ENCODE measurements around the gene VAX1.
"Not testable (repeated sequence)": the region's sequence is repeated elsewhere in the genome, so short reads cannot be mapped to it uniquely, and the experiment has no call there.

Gene VAX1

GRCh38 chr10:117134306-117135025 is 3.6 kb downstream of the VAX1 start:
- no peak for DNase-seq

- no peak for DNase-seq
These were observed 4.1 kb downstream of the VAX1 start for GRCh38 chr10:117134056-117134305.

GRCh38 chr10:117133273-117134055 is 4.6 kb downstream of the VAX1 start:
- DNase-seq, result no peak

- DNase-seq, result no peak
These were observed 5.3 kb downstream of the VAX1 start for GRCh38 chr10:117132751-117133231.

- no peak for DNase-seq
These were observed 6.4 kb downstream of the VAX1 start for GRCh38 chr10:117131376-117132327.

- no peak for DNase-seq
These were observed 7.2 kb downstream of the VAX1 start for GRCh38 chr10:117130862-117131375.

GRCh38 chr10:117130346-117130745 is 7.7 kb downstream of the VAX1 start:
- DNase-seq, result no peak

- DNase-seq, result not testable (repeated sequence)
These were observed 11.4 kb downstream of the VAX1 start for GRCh38 chr10:117126645-117127044.

- no peak for DNase-seq
These were observed 12.0 kb downstream of the VAX1 start for GRCh38 chr10:117126034-117126433.

GRCh38 chr10:117112220-117112619 is 25.9 kb downstream of the VAX1 start:
- DNase-seq, result no peak

GRCh38 chr10:117107238-117107637 is 30.8 kb downstream of the VAX1 start:
- DNase-seq, result no peak

GRCh38 chr10:117096599-117097201 is 41.4 kb downstream of the VAX1 start:
- DNase-seq, result no peak

GRCh38 chr10:117094856-117095255 is 43.2 kb downstream of the VAX1 start:
- no peak for DNase-seq

- no peak for DNase-seq
These were observed 45.7 kb downstream of the VAX1 start for GRCh38 chr10:117092386-117092785.

- no peak for DNase-seq
These were observed 47.2 kb downstream of the VAX1 start for GRCh38 chr10:117090834-117091233.

GRCh38 chr10:117087521-117087920 is 50.5 kb downstream of the VAX1 start:
- no peak for DNase-seq

GRCh38 chr10:117086546-117086945 is 51.5 kb downstream of the VAX1 start:
- no peak for DNase-seq

GRCh38 chr10:117084421-117085246 is 53.4 kb downstream of the VAX1 start:
- DNase-seq, result not testable (repeated sequence)
